Activated CD8-positive, alpha-beta memory T cell treated with anti-CD3 and anti-CD28 coated beads, Interleukin-2, amount 50 U/mL, for 48 hours (primary cell): ENCODE results near the gene ETS1.

ENCODE experiments used
- DNase-seq: peaks from one replicate; pipeline ENCODE4 v3.0.0-alpha.2; 2020

Gene ETS1

DNA sequence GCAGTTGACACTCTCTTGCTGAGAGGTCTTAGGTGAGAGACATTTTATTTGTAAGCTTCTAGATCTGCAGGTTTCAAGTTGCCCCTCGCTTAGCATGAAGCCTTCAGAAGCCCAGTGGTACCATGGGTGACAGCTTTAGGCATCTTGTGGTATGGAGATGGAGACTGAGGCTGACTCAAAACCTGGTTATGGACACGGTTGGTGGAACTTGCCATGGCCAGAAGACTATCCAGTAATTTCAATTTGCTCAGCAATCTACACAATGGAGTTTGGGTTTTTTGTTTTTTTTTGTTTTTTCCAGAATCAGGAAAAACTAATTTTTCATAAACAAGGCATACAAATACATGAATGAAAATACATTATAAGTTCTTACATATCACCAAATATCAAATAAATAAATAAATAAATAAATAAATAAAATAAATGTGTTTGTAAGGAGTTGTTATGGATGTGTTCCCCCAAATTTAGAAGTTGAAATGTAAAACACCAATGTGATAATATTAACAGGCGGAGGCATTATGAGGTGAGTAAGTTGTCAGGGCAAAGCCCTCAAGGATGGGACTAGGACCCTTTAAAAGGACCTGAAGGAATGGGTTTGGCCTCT, 22.6 kb downstream of the ETS1 start:
- DNase-seq = no peak

DNA sequence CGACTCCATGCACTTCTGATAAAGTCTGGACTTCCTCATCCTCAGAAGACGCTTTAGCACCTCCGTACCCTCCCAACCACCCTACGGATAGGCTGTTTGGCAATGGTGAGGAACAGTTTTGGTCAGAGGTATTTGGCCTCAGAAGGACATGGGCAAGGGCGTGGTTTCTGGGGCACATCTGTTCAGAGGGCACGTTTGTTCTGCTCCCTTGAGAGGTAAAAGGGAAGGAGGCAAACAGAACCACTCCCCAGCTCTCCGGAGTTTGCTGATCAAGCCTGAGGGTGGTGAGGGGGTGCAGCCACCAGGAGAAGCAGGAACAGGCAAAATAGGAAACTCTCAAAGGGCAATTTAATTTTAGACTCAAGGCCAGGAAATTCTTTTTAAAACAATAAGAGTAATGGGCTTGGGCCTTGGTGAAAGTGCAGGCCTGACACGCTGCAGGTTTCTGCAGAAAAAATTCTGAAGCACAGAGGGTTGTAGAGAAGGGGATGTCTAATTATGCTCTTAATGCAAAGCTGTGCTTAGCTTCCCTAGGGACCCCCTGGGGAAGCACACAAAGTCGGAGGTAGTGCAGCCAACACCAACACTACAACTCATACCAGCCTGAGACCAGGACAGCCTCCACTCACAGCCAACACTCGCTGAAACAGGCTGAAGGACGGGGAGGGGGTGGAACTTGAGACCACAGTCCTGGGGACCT, 23.3 kb downstream of the ETS1 start:
- no peak for DNase-seq

DNA sequence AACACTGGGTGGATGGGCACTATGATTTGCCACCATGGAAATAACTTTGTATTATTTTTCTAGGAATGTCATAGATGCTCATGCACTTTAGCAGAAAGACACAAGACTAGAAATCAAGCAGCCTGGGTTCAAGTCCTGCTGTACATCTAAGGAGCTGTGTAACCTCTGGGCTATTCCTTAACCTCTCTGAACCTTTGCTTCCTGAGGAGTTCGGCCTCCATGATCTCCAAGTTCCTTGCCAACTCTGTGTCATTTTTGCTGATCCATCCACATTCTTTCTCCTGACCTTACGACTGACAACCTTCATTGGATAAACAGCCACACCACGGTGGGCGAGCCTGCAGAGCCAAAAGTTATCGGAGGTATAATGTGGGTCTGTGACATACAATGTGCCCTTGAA, 24.1 kb downstream of the ETS1 start:
- DNase-seq = no peak

DNA sequence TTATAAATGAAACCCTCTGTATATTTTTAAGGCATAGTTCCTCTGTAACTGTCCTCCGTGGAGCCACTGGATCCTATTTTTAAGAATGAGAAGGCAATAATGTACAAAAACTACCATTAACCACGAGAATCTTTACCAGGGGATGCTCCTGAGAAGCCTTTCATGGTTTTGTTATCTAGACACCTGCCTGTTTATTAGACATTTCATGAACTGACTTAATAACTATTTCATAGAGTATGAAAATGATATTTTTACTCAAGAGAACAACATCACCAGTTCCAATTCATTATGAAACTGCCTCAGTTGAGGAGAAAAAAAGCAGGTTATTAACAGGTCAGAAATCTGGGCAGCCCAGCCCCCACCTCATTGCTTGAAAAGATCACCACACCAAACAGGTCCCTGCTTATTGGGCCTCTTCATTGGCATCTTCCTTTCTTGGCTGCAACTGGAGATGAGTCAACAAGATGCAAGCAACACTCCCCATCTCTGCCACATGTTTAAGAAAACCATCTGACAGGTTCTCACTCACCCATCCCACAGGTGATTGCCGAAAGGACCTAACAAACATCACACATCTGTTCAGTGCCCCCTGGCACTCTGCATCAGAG, 27.8 kb downstream of the ETS1 start:
- DNase-seq = no peak

DNA sequence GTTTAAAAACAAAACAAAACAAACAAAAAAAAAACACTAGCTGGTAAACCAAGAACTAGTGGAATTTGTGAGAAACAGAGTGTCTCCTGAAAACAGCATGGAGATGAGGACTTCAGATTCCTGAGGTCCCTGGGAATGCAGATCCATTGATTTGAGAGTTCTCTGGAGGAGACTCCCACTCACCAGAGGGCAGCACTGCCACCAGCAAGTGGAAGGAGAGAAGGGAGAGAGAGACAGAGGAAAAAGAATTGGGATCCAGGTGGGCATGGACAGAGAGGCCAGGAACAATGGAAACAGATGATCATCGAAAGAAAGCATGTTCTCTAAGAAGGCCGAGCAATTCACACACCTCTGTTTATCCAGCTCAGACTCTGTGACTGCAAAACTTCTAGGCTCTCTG, 31.8 kb downstream of the ETS1 start:
- DNase-seq = no peak

DNA sequence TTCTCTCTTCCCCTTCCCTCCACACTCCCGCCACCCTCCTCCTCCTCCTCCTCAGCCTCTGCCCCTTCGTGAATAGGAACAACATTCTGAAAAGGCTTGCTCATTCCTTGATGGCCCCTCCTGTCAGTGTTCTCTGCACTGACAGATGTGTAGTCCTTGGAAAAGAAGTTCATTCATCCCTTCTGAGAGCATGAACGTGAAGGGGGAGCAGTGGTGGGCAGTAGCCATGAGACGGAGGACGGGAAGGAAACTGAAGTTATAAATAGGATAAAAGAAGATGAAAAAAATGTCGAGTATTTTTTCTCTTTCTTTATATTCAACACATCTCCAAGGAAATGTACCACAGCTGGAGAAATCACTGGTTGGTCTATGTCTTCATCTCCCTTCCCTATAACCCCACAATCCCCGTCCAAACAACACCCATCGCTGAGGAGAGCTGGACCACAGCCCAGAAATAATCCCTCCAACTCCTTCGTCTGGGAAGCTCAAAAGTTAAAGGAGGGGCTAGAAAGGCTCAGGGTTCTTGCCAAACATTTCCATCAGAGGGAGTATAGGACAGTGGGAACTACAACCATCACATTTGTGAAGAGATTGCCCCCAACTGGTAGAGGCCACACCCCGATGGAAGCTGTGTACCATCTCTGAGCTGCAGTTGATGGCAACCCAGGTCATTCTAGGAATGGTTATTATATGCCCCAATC, 33.5 kb downstream of the ETS1 start:
- no peak for DNase-seq

DNA sequence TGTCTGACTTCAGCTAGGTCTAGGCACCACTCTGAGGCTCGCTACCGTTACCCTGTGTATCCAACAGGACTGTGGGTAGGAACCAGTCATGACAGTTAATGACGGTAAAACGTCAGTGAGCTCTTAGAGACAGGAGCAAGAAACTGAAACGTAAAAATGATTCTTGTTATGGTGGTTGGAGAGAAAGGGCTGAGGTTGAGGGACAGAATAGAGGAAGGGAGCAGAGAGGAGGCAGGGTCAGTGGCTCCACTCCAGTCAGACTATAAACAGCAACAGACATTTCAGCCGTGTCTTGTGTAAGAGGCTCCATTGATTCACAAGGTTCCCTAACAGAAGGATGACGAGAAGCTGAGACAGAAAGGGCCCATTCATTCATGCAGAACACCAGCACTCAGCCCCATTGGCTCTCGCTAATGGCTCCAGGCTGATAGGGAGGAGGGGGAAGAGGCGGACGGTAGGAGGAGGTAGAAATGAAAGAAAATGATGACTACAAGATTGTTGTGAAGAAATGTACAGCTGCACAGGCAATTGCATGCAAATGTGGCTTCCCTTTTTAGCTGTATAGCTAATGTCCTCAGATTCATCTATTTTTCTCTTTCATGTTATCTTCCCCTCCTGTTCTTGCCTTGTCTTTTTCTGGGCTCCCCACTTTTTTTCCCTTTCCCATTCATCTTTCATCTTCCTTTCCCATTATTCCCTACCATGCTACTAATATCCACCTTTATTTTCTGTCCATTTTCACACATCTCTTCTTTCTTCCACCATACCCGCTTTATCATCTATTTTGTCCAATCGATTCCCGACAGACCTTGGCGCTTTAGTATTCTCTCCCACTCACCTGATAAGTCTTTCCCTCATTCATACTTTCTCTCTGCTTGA, 34.3 kb downstream of the ETS1 start:
- DNase-seq = no peak

DNA sequence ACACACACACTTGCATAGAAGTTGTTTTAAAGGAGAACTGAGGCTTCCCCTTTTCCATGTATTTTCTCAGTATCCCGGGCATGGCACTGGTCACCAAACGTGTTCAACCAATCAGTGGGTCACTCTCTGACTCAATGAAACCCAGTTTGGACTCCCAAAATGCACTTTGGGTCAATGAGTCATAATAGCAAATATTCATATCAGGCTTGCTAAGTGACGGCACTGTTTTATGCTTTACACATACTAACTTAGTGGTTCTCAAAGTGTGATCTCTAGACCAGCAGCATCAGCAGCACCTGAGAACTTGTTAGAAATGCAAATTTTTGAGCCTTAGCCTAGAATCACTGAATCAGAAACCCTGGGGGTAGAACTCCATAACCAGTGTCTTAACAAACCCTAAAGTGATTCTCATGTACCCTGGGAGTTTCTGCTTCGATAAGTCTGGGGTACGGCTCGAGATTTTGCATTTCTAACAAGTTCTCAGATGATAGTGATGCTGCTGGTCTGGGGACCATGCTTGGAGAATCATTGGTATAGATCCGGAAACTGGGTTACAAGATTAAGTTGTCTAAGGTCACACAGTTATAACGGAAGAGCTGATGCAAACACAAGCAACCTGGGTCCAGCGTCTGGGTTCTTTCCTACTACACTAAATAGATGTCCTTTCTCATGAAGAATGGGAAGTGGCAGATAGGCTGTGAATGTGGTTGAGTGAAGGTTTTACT, 35.6 kb downstream of the ETS1 start:
- DNase-seq = no peak

DNA sequence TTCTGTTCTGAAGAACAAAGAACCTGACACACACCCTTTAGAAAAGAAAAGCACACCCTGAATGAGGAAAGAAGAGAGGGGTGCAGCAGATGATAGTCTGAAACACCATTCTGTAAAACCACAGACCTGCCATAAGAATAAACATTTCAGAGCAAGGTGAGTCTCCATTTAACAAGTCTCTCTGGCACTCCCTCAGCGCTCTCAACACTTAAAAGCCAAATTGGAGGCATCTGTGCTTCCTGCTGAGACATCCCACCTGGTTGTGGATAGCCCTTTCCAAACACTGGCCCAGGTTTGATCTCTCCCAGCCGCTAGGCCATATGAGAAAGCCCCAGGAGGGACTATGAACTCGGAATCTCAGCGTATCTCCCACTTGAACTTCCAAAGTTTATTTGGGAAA, 36.3 kb downstream of the ETS1 start:
- no peak for DNase-seq

DNA sequence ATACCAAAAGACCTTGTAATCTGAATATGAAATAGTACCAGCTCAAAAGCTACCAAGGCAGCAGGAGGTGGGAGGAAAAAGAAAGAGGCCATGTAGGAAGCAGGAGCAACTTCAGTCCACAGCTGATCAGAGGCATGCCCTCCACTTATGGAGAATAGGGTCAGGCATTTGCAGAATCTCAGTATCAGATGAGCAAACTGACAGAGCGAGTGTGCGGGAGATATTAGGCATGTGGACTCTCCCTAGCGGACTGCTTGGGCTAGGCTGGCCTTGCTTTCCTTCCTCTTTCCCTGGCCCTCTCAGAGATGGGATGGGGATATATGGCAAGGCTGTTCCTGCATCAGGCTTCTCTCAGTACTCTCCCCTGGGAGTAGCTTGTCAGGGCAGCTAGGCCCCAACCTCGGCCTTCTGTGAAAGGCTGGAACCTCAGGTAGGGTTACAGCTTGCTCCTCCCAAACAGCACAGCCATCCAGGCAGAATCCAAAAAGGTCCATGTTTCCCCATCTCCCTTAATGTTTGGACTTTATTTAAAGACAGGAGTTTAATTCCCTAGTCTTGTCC, 37.0 kb downstream of the ETS1 start:
- no peak for DNase-seq

DNA sequence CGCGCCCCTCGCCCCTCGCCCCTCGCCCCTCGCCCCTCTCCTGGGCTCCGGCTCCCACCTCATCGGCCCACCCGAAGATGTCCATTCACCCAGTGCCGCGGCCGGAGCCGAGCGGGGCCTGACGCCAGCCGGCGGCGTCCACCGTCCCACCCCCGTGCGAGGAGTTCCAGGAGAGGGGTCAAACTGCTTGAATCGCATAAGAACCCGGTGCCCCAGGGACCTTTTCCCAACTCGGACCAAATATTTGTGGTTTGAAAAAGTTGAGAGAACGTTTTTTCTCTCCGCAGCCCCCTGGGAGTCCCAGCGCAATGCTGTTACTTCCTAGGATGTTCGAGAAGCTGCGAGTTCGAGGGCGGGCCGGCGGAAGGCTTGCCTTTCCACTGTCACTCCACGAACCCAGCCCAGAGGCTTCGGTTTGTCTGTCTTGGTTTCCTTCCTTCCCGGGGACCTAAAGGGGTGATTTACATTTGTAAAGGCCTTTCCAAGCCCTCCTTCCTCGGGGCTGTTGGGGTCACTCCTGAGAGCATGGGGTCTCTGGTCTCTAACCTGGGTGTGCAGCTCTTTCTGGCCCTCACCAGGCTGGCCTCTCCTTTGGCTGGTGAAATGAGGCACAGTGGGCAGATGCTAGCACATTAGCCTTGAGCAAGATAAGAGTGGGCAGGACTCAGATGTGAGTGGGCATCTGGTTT, 38.0 kb downstream of the ETS1 start:
- DNase-seq = no peak

DNA sequence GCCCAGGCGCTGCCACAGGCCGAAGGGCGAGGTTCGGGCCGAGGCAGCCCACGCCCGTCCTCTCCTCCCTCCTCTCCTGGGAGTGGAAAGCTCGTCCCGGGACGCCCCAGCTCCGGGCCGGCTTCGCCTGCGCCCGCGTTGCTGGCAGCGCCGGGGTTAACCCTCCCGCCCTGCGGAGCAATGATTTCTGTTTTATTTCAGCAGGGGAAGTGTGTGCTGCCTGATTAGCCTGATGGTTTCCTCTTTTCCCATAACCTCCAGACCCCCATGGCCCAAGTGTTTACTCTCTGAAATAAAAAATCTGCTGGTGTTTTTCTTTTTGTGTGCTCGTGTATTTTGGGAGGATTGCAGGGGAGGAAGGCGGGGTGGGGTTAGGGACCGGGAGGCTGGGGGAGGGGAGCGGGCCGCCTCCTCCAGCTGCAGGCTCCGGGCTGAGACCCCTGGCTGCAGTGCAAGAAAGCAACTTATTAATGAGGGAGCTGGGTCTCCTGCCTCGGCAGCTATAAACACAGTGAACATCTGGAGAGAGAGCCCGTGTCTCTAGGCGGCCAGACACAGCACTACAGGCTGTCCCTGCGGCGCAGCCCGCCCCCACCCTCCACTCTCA, 38.6 kb downstream of the ETS1 start:
- no peak for DNase-seq

DNA sequence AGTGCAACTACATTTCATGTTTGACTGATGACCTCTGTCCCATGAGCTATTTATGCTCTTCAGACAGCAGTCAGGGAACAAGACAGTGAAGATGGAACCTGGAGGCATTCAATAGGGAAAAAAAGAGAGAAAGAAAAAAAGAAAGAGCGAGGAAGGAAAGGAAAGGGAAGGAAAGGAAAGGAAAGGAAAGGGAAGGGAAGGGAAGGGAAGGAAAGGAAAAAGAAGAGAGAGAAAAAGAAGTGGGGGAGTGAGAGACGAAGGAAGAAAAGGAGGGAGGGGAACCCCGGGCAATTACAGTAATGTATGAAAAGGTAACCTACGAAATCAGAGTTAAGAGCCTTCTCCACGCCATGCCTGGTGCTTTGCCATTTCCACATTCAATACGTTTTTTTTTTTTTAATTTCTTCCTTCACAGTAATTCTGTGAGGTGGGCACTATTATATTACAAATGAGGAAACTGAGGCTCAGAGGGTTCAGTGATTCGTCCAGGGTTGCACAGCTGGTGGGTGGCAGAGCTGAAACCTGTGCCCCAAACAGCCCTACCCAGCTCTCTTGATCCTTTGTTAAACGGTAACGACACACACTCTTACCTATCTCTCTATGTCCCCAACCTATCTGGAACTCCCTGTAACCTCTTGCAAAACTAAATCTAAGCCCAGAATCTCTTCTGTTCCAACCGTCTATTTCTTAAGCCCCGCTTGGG, 39.3 kb downstream of the ETS1 start:
- DNase-seq = no peak

DNA sequence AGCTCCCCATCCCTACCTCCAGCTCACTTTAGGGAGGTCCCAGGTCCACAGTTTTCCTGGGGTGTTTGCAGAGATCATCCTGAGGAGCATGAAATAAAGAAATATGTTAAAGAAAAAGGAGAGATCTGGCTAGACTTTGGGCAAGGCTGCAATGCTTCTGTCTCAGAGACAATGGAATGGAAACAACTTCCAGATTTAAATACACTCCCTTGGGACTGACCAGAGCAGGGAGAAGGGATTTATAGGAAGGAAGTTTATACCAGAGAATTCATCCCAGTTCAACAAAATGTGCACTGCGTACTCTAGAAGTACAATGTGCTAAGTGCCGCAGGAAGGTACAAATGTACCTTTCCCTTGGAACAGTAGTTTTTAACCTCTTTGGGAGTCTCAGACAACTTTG, 40.4 kb downstream of the ETS1 start:
- no peak for DNase-seq

DNA sequence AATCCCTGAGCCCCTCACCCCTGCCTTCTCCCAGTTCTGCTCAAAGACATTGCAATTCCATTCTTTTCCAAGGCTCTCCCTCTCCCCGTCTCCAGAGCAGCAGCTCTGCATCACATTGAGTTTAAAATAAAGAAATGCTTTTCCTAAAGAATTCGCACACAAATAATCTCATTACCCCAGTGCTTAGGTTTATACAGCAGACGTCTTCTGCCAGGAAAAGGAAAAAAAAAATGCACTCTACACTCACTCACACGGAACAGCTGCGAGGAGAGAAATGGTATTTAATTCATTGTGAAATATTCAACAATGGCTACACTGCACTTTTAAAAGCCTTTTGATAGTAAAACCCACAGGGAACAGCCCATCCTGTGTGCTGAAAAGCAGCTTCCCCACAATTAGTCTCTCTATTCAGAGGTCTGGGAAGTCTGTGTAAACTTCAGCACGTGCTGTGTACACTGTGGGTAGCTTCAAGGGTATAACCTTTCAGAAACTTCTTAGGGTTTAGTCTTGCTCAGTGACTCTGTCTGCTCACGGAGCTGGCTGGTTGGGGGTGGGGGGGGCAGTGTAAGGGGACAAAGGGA, 42.8 kb downstream of the ETS1 start:
- DNase-seq = no peak

DNA sequence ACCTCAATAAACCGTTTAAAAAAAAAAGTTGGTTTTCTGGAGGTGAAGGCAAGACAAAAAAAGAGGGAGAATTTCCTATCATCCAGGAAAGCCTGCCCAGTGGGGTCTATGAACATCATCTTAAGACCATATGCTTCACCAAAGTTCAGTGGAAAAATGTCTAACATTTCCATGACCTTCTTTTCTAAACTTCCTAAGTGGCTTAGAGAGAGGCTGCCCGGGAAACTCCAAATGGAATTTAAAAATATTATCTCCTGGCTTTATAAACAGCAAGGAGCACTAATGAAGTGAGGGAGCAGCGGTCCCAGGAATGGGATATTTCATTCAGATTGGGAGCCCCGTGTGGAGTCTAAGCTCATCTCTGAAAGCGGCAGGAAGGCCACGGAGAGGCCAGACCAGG, 46.9 kb downstream of the ETS1 start:
- no peak for DNase-seq

DNA sequence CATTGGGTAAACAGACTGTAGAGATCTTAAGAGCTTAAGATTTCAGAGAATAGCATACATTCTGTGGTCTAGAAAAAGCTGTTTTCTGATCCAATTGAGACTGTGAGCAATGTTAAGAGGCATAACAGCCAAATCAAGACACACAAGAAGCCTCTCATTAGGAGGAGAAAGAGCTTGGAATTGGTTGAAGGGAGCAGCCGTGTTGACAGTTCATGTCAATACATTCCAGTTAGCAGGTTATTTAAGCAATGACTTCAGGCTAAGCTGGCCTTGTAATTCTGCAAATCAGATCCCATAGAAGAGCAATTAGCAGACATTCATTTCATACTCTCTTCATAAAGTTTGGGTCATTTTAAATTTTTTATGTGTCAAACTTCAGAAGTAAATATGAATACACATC, 50.9 kb downstream of the ETS1 start:
- DNase-seq = no peak

DNA sequence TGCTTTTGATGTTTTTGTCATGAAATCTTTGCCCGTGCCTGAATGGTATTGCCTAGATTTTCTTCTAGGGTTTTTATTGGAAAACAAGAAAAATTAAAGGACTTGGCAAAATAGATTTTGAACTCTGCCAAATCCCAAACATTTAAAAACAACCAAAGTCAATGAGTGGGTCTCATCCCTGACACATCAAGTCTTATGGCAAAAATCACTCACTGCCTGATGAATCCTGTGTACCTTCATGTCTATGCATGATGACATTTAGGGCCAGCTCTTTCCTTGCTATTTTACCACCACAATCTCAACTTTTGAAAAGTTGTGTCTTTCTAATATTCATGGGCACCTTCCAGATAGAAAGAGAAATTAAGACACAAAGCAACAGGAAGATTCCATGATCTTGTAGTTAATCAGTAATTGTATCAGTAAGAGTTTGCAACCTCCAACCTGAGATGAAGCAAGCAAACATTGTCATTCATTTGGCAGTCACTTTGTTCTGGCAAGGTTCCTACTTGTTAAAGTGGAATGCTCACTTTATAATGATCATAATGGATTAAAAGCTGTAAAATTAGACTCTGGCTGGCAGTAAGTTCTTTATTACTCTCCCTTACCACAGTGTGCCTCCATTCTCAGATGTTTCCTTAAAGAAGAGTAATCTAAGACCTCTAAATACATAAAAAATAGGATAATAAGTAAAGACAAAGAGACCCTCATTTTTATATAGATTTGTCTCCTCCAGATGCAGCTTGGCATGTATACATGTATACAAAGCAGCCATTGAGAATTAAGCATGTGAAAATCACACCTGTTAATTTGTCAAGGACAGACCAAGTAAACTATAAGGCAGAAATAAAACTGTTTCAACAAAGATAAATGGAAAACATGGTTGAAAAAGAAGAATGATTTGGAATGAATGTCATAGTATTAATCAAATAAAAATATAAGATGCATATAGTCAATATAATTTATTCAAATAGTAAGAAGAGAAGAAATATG, 51.6 kb downstream of the ETS1 start:
- DNase-seq = no peak

DNA sequence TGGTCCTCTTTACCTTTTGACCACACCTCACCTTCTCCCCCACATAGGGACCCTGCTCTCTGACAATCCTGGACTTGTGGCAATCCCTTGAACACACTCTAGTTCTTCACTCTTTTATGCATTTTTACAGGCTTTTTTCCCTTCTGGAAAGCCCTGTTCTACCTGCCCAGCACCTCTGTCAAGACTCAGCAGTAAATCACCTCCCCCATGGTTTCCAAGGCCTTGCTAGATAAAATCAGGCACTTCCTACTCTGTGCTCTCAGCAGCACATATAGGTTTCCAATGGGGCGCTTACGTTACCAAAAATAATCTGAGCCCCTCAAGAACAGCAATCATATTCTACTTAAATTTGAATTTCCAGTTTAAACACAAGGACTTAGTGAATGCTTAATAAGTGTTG, 53.9 kb downstream of the ETS1 start:
- DNase-seq = no peak
